ENCODE measurements around the gene RAMACL. TPM values are rescaled to one million over a fixed set of nuclear protein-coding genes. Genes with fewer than 3 reads are reported as not detected.

The RAMACL gene
- total and polyA plus RNA-seq, 2 of the 4 experiments (the other 2 are of a cell fraction): 0.46 to 0.90 TPM

- TF ChIP-seq CTCF (conservative IDR thresholded peaks at IDR 0.05; ENCODE audit: low read depth, low read length) (no peak), CHD1 (IDR thresholded peaks at IDR 0.05; ENCODE audit: low read depth, low read length) (no peak)
Observed at GRCh38 chr6:166570929-166571713, 15.4 kb downstream of the RAMACL start (continued).

- Histone ChIP-seq H2BK120ac (ENCODE audit: low read depth, low read length) (no peak overlapping the region), H2AK5ac (ENCODE audit: low read depth, low read length) (no peak overlapping the region; the same call in 1 of the 2 replicates), H2AFZ (replicated peaks; ENCODE audit: low read length, poor library complexity) (no peak overlapping the region), H3K4me1 (ENCODE audit: control insufficient read depth, insufficient read depth, low read length) (peaks cover 25% of the 10 kb centered on the region), H3K56ac (ENCODE audit: extremely low read depth, insufficient read depth, low read length) (no peak overlapping the region), H2BK5ac (ENCODE audit: low read depth, low read length, poor library complexity, severe bottlenecking) (no peak overlapping the region), H4K5ac (ENCODE audit: low read depth, low read length) (no peak overlapping the region), H3K4me3 (ENCODE audit: insufficient read depth, low read depth, low read length) (no peak overlapping the region), H3K36me3 (ENCODE audit: control insufficient read depth, insufficient read depth, low read length) (peaks cover 8% of the 10 kb centered on the region; the same call in 1 of the 2 replicates), H4K20me1 (ENCODE audit: insufficient read depth, low read length) (peaks cover 27% of the 10 kb centered on the region), H4K91ac (ENCODE audit: insufficient read depth, low read depth, low read length) (no peak overlapping the region), H3K27me3 (ENCODE audit: control insufficient read depth, insufficient read depth, low read length) (no peaks in the 10 kb centered on the region), H3K9me3 (ENCODE audit: control insufficient read depth, insufficient read depth, low read length) (no peaks in the 10 kb centered on the region), H3K79me1 (ENCODE audit: low read depth in 1 of 2, low read length in 2 of 2) (peaks cover 25 to 66% of the 10 kb centered on the region in 2 experiments), H3K23ac (ENCODE audit: low read depth, low read length) (no peak overlapping the region), H2BK20ac (ENCODE audit: low read depth, low read length) (no peak overlapping the region), H3K18ac (ENCODE audit: low read depth, low read length) (no peak overlapping the region), H2AK9ac (replicated peaks; ENCODE audit: low read depth, low read length, poor library complexity) (no peak overlapping the region), H3K14ac (replicated peaks; ENCODE audit: low read depth, low read length) (no peak overlapping the region), H2BK15ac (ENCODE audit: low read depth, low read length) (no peak overlapping the region), H3K4ac (ENCODE audit: low read depth, low read length) (peak overlapping the region; percentile 15; the same call in 1 of the 2 replicates), H4K8ac (ENCODE audit: low read depth in 2 of 2, low read length in 2 of 2) (no peak overlapping the region), H3K9me1 (ENCODE audit: insufficient read depth, low read length) (peaks cover 21% of the 10 kb centered on the region), H3K9ac (ENCODE audit: low read depth, low read length) (no peak overlapping the region), H3K27ac (ENCODE audit: insufficient read depth, low read length) (no peak overlapping the region), H3K4me2 (ENCODE audit: low read depth, low read length) (no peak overlapping the region)
- BruUV-seq (replicated peaks): no TSS peak
- dilution Hi-C loops (cut with HindIII; ENCODE audit: low sequenced_read_pairs, unreplicated experiment): no loop called here
- ChIA-PET CTCF (no interaction called here), POLR2A (ENCODE audit: unreplicated experiment) (no interaction called here)
- in situ Hi-C loops (cut with MboI; ENCODE audit: low sequenced_read_pairs): no loop called here
- no CpG with 5 or more reads among the region's 13 CpGs for WGBS, 2 experiments (ENCODE audit: extremely low coverage in 2 of 2, insufficient read length in 1 of 2)
- ATAC-seq (ENCODE audit: low read depth) (no peak), DNase-seq (no peak)
- intact Hi-C loops (cut with micrococcal nuclease): no loop called here
- no peak for TF ChIP-seq CHD1 (IDR thresholded peaks at IDR 0.05; ENCODE audit: low read depth, low read length)
- no peak for TF ChIP-seq MAFK (IDR thresholded peaks at IDR 0.05; ENCODE audit: low read depth, low read length)
- TF ChIP-seq CTCF (conservative IDR thresholded peaks at IDR 0.05; ENCODE audit: low read depth, low read length): no peak
- TF ChIP-seq ELK1 (IDR thresholded peaks at IDR 0.05; ENCODE audit: borderline replicate concordance, low read depth, low read length): no peak
- no peak for TF ChIP-seq SMC3 (IDR thresholded peaks at IDR 0.05; ENCODE audit: low read depth, low read length)
- no peak for TF ChIP-seq MAZ (IDR thresholded peaks at IDR 0.05; ENCODE audit: borderline replicate concordance, low read depth, low read length)
- no peak for TF ChIP-seq RAD21 (IDR thresholded peaks at IDR 0.05; ENCODE audit: low read length)
- TF ChIP-seq CEBPB (IDR thresholded peaks at IDR 0.05; ENCODE audit: low read depth, low read length): no peak
- TF ChIP-seq FOS (IDR thresholded peaks at IDR 0.05; ENCODE audit: low read depth, low read length): no peak
- TF ChIP-seq MXI1 (IDR thresholded peaks at IDR 0.05; ENCODE audit: borderline replicate concordance, low read depth, low read length): no peak
- no peak for TF ChIP-seq POLR2A (IDR thresholded peaks at IDR 0.05; ENCODE audit: low read depth, low read length)
Observed at GRCh38 chr6:166569206-166569605, 17.3 kb downstream of the RAMACL start.

Data from IMR-90 (cell line).